Activated T-cell treated with anti-CD3 and anti-CD28 coated beads, Interleukin-2, amount 50 U/mL, for 24 hours (primary cell): Measurements from ENCODE around the gene SLC13A2.

Experiments used
- DNase-seq: peaks from one replicate; pipeline ENCODE4 v3.0.0-alpha.2; 2020
- H3K27ac Mint-ChIP-seq: 2 replicates; pipeline ENCODE4 v1.8.0; 2020; ENCODE audit warnings: mild to moderate bottlenecking, mixed read lengths
- H3K27me3 Mint-ChIP-seq: 2 replicates; pipeline ENCODE4 v1.8.0; 2020; ENCODE audit warnings: mixed read lengths
- H3K36me3 Mint-ChIP-seq: 2 replicates; pipeline ENCODE4 v1.8.0; 2020; ENCODE audit warnings: low read depth, mixed read lengths
- H3K4me1 Mint-ChIP-seq: 2 replicates; pipeline ENCODE4 v1.8.0; 2020; ENCODE audit warnings: low read depth, mixed read lengths
- H3K4me3 Mint-ChIP-seq: 2 replicates; pipeline ENCODE4 v1.8.0; 2020; ENCODE audit warnings: mild to moderate bottlenecking, moderate library complexity, mixed read lengths
- H3K9me3 Mint-ChIP-seq: 2 replicates; pipeline ENCODE4 v1.8.0; 2020; ENCODE audit warnings: mixed read lengths

Gene SLC13A2

DNA sequence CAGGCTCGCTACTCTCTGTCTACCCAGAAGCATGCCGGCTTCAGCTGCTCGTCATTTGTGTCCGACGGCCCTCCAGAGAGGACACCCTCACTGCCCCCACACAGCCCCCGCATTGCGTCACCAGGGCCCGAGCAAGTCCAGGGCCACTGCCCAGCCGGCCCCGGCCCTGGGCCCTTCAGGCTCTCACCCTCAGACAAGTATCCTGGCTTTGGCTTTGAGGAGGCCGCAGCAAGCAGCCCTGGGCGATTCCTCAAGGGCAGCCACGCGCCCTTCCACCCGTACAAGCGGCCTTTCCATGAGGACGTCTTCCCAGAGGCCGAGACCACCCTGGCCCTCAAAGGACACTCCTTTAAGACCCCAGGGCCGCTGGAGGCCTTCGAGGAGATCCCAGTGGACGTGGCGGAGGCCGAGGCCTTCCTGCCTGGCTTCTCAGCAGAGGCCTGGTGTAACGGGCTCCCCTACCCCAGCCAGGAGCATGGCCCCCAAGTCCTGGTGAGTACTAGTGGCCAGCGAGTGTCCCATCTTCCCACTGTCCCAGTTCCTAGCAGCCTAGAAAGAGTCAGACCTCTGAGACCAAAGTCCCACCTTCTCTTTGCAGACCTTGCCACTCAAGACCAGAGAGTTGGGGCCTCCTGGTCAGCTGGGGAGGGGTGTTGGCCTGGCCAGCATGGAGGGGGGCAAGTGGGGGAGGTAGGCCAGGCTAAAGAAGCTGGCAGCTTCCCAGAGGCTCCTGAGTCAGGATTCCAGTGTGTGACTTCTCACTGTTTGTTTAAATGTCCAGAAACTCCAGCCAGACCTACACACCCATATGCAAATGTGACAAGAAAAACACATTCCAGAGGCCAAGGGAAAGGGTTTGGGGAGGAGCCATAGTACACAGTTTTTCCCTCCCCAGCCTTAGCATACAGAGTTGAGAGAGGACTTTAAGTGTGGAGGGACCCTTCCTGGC lies 51.3 kb downstream of the SLC13A2 start:
- H3K4me3 Mint-ChIP-seq: no peak overlapping the region
- DNase-seq: no peak
- no peaks in the 10 kb centered on the region for H3K9me3 Mint-ChIP-seq
- H3K27ac Mint-ChIP-seq: no peak overlapping the region
- H3K4me1 Mint-ChIP-seq: no peaks in the 10 kb centered on the region
- no peaks in the 10 kb centered on the region for H3K27me3 Mint-ChIP-seq
- H3K36me3 Mint-ChIP-seq: no peaks in the 10 kb centered on the region

DNA sequence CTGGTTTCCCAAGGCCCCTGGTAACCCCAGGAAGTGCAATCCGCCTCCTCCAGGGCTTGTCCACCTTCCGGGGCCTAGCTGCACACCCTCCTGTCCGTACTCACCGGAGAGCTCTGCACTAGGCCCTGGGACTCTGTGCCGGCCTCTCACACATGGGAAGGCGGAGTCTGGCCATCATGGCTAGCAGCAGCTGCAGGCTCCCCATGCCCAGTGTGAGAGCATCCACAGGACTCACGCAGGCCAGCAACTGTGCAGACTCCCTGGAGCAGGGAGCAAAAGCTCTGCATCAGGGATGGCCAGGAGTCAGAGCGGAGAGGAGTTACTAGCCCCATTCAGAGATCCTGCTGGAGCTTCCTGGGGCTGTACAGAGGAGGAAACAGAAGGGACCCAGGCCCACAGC lies 52.9 kb downstream of the SLC13A2 start:
- no peak overlapping the region for H3K27ac Mint-ChIP-seq
- no peaks in the 10 kb centered on the region for H3K36me3 Mint-ChIP-seq
- no peak overlapping the region for H3K4me3 Mint-ChIP-seq
- H3K27me3 Mint-ChIP-seq: no peaks in the 10 kb centered on the region
- no peaks in the 10 kb centered on the region for H3K9me3 Mint-ChIP-seq
- no peak for DNase-seq
- H3K4me1 Mint-ChIP-seq: no peaks in the 10 kb centered on the region

- Mint-ChIP-seq H3K36me3 (no peaks in the 10 kb centered on the region), H3K27ac (no peak overlapping the region), H3K4me3 (no peak overlapping the region)
Observed at GRCh38 chr17:28527181-28527681, 53.8 kb downstream of the SLC13A2 start.

DNA sequence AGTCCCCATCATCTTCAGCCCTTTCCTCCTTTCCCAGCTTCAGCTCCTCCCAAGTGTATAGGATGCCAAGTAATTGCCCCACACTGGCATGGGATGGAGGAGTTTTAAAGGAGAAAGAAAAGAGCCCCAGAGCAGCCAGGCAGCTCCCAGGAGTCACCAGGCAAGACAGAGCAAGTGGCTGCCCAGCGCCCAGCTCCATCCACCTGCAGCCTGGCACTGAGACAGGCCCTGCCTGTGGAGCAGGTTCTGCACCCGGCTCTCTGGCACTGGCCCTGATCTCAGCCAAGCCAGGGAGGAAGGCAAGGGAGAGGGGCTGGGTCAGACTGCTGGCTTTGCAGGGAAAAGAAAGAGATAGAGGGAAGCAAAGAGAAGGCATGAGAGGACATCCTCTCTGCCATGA lies 54.4 kb downstream of the SLC13A2 start:
- no peak overlapping the region for H3K27ac Mint-ChIP-seq
- DNase-seq: no peak
- no peaks in the 10 kb centered on the region for H3K9me3 Mint-ChIP-seq
- H3K4me1 Mint-ChIP-seq: no peaks in the 10 kb centered on the region
- no peaks in the 10 kb centered on the region for H3K27me3 Mint-ChIP-seq
- H3K36me3 Mint-ChIP-seq: no peaks in the 10 kb centered on the region
- H3K4me3 Mint-ChIP-seq: no peak overlapping the region

More at GRCh38 chr17:28527181-28527681, 53.8 kb downstream of the SLC13A2 start:
- H3K27me3 Mint-ChIP-seq: no peaks in the 10 kb centered on the region
- H3K4me1 Mint-ChIP-seq: no peaks in the 10 kb centered on the region
- no peaks in the 10 kb centered on the region for H3K9me3 Mint-ChIP-seq
- DNase-seq: no peak

GRCh38 chr17:28528327-28529012 lies 55.0 kb downstream of the SLC13A2 start:
- H3K36me3 Mint-ChIP-seq: no peaks in the 10 kb centered on the region
- H3K4me3 Mint-ChIP-seq: no peak overlapping the region
- no peak overlapping the region for H3K27ac Mint-ChIP-seq
- no peaks in the 10 kb centered on the region for H3K4me1 Mint-ChIP-seq
- no peaks in the 10 kb centered on the region for H3K27me3 Mint-ChIP-seq
- H3K9me3 Mint-ChIP-seq: no peaks in the 10 kb centered on the region
- no peak for DNase-seq

- H3K4me1 Mint-ChIP-seq: no peaks in the 10 kb centered on the region
- no peaks in the 10 kb centered on the region for H3K27me3 Mint-ChIP-seq
Observed at GRCh38 chr17:28529013-28529400, 55.6 kb downstream of the SLC13A2 start.

DNA sequence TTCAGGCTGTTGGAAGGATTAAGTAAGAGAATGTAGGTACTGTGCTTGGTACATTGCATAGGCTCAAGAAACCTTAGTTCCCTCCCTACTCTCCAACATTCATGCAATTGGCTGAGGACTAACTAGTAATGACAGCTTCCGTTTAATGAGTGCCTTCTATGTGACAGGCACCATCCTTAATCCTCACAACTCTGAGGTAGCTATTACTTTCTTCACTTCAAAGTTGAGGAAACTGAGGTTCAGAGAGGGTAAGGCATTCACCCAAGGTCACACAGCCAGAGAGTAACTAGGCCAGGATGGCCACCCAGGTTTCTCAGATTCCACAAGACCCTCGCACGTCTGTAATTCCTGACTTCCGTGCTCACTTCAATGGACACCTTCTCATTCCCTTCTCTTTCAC lies 56.8 kb downstream of the SLC13A2 start:
- H3K4me1 Mint-ChIP-seq: no peaks in the 10 kb centered on the region
- no peak overlapping the region for H3K4me3 Mint-ChIP-seq
- no peaks in the 10 kb centered on the region for H3K9me3 Mint-ChIP-seq
- no peaks in the 10 kb centered on the region for H3K27me3 Mint-ChIP-seq
- no peak for DNase-seq
- no peaks in the 10 kb centered on the region for H3K36me3 Mint-ChIP-seq
- H3K27ac Mint-ChIP-seq: no peak overlapping the region

More at GRCh38 chr17:28529013-28529400, 55.6 kb downstream of the SLC13A2 start:
- H3K36me3 Mint-ChIP-seq: no peaks in the 10 kb centered on the region
- H3K4me3 Mint-ChIP-seq: no peak overlapping the region
- no peak overlapping the region for H3K27ac Mint-ChIP-seq
- no peak for DNase-seq
- no peaks in the 10 kb centered on the region for H3K9me3 Mint-ChIP-seq

DNA sequence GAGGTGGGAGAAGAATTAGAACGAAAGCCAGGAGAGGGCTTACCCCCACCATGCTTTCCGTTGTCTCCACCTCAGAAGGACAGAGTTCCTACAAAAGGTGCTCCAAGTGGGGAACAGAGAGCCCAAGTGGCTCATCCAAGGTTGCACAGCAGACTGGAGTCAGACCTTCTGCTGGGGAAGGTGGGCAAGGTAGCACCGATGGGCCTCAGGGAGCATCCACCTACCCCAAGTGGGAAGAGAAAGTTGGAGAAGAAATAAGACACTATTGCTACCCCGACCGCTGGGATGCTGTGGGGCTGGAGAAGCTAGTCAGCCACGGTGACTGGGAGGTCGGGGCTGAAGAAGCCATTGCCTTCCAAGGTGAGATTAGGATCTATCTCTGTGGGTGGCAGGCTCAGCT lies 57.5 kb downstream of the SLC13A2 start:
- H3K36me3 Mint-ChIP-seq: no peaks in the 10 kb centered on the region
- no peak overlapping the region for H3K4me3 Mint-ChIP-seq
- H3K27ac Mint-ChIP-seq: no peak overlapping the region
- H3K4me1 Mint-ChIP-seq: no peaks in the 10 kb centered on the region
- no peaks in the 10 kb centered on the region for H3K9me3 Mint-ChIP-seq
- DNase-seq: no peak
- no peaks in the 10 kb centered on the region for H3K27me3 Mint-ChIP-seq

GRCh38 chr17:28532050-28532960 lies 58.9 kb downstream of the SLC13A2 start:
- Mint-ChIP-seq H3K36me3 (no peaks in the 10 kb centered on the region), H3K27ac (no peak overlapping the region), H3K9me3 (no peaks in the 10 kb centered on the region), H3K4me1 (no peaks in the 10 kb centered on the region), H3K4me3 (no peak overlapping the region), H3K27me3 (no peaks in the 10 kb centered on the region)
- DNase-seq: no peak

DNA sequence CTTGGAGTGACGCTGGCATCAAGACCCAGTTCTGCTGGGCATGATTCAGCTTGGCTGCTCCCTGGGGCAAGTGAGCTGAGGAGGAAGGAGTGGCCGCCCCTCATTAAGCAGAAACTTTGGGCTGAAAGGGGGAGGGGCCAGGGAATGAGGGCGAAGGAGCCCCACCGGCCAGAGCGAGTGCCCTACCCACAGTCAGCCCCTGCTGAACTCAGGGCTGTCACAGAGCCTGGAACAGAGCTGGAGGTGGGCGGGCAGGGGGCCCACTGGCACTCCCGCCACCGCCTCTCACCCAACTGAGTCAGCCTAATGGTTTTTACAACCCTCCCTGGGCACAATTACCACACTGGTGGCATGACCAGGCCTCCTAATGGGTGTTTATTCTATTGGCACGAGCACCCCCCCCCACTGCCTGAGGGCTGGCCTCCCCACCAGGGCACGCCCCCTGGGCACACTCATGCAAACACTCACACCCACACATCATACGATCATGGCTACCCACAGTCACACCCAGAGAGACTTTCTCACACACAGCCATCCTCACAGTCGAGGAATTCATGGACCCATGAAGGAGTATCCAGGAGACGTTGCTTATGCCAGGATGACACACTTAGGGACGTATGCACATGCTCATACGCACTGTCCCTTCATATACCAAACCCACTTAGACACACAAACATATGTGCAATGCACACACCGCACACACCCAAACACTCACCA lies 59.8 kb downstream of the SLC13A2 start:
- H3K4me3 Mint-ChIP-seq: no peak overlapping the region
- no peaks in the 10 kb centered on the region for H3K27me3 Mint-ChIP-seq
- no peak overlapping the region for H3K27ac Mint-ChIP-seq
- H3K4me1 Mint-ChIP-seq: no peaks in the 10 kb centered on the region
- no peaks in the 10 kb centered on the region for H3K36me3 Mint-ChIP-seq
- DNase-seq: no peak
- no peaks in the 10 kb centered on the region for H3K9me3 Mint-ChIP-seq

DNA sequence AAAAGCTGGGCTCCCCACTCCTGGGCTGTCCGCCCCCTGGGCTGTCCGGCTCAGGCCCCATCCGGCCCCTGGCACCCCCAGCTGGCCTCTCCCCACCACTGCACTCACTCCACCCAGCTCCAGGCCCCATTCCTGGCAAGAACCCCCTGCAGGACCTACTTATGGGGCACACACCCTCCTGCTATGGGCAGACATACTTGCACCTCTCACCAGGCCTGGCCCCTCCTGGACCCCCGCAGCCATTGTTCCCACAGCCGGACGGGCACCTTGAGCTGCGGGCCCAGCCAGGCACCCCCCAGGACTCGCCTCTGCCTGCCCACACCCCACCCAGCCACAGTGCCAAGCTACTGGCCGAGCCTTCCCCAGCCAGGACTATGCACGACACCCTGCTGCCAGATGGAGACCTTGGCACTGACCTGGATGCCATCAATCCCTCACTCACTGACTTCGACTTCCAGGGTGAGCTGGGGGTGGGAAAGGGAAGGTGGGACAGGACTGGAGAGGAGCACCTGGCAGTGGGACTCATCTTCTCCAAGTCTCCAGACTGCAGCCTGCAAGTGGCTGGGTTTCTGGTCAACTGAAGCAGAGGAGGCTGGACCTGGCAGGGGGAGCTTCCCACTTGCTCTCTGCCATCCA lies 61.4 kb downstream of the SLC13A2 start:
- Mint-ChIP-seq H3K4me1 (no peaks in the 10 kb centered on the region), H3K9me3 (no peaks in the 10 kb centered on the region), H3K27ac (no peak overlapping the region), H3K36me3 (no peaks in the 10 kb centered on the region), H3K27me3 (no peaks in the 10 kb centered on the region), H3K4me3 (no peak overlapping the region)
- DNase-seq: no peak

- no peaks in the 10 kb centered on the region for H3K4me1 Mint-ChIP-seq
- DNase-seq: no peak
- H3K27me3 Mint-ChIP-seq: no peaks in the 10 kb centered on the region
Observed at GRCh38 chr17:28536532-28537218, 63.2 kb downstream of the SLC13A2 start.

GRCh38 chr17:28537219-28537610 lies 63.8 kb downstream of the SLC13A2 start:
- H3K9me3 Mint-ChIP-seq: no peaks in the 10 kb centered on the region
- no peaks in the 10 kb centered on the region for H3K4me1 Mint-ChIP-seq
- no peaks in the 10 kb centered on the region for H3K27me3 Mint-ChIP-seq
- H3K27ac Mint-ChIP-seq: no peak overlapping the region
- no peak overlapping the region for H3K4me3 Mint-ChIP-seq
- H3K36me3 Mint-ChIP-seq: no peaks in the 10 kb centered on the region
- DNase-seq: no peak

More at GRCh38 chr17:28536532-28537218, 63.2 kb downstream of the SLC13A2 start:
- Mint-ChIP-seq H3K4me3 (no peak overlapping the region), H3K36me3 (no peaks in the 10 kb centered on the region), H3K9me3 (no peaks in the 10 kb centered on the region), H3K27ac (no peak overlapping the region)
